ENCODE results near the gene AOPEP.

Gene AOPEP

DNA sequence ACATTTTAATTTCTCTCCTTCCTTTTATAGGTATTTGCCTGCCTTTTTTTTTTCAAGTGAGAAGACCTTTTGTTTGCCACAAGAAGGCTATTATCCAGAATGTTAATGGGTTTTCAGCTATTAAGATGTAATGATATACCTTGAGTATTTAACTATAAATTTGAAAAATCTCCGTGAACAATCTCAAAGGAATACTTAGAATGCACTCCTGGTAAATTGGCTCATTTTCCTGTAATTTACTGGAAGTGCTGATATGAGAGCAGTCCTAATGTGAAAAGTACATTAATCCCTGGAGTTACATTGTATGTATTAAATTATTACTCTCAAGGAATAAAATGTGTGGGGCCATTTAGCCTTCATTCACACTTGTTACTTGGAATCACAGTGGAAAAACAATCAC, 32.4 kb downstream of the AOPEP start:
- no peak for DNase-seq
- Histone ChIP-seq H3K27me3 (replicated peaks) (no peaks in the 10 kb centered on the region), H3K36me3 (replicated peaks) (no peaks in the 10 kb centered on the region), H3K4me3 (ENCODE audit: low read depth, low read length) (no peak overlapping the region), H3K27ac (no peak overlapping the region)
- in situ Hi-C loops (cut with HindIII; ENCODE audit: low pct_ligation_motif_present, low sequenced_read_pairs), result no loop called here
- TF ChIP-seq, protein P1, sequence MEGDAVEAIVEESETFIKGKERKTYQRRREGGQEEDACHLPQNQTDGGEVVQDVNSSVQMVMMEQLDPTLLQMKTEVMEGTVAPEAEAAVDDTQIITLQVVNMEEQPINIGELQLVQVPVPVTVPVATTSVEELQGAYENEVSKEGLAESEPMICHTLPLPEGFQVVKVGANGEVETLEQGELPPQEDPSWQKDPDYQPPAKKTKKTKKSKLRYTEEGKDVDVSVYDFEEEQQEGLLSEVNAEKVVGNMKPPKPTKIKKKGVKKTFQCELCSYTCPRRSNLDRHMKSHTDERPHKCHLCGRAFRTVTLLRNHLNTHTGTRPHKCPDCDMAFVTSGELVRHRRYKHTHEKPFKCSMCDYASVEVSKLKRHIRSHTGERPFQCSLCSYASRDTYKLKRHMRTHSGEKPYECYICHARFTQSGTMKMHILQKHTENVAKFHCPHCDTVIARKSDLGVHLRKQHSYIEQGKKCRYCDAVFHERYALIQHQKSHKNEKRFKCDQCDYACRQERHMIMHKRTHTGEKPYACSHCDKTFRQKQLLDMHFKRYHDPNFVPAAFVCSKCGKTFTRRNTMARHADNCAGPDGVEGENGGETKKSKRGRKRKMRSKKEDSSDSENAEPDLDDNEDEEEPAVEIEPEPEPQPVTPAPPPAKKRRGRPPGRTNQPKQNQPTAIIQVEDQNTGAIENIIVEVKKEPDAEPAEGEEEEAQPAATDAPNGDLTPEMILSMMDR (IDR thresholded peaks at IDR 0.05; ENCODE audit: low read depth, low read length, missing control alignments), result no peak

DNA sequence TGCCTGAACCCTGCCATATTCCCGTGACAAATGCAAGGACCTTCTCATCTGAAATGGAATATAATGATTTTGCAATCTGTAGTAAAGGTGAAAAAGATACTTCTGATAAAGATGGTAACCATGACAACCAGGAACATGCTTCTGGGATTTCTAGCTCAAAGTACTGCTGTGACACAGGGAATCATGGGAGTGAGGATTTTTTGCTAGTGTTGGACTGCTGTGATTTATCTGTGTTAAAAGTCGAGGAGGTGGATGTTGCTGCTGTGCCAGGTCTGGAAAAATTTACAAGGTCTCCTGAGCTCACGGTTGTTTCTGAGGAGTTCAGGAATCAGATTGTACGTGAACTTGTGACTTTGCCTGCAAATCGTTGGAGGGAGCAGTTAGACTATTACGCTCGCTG, 33.5 kb downstream of the AOPEP start:
- in situ Hi-C loops (cut with HindIII; ENCODE audit: low pct_ligation_motif_present, low sequenced_read_pairs), result no loop called here
- Histone ChIP-seq H3K27me3 (replicated peaks) (no peaks in the 10 kb centered on the region), H3K27ac (no peak overlapping the region), H3K4me3 (ENCODE audit: low read depth, low read length) (no peak overlapping the region), H3K36me3 (replicated peaks) (no peaks in the 10 kb centered on the region)
- TF ChIP-seq, protein P1 (IDR thresholded peaks at IDR 0.05; ENCODE audit: low read depth, low read length, missing control alignments), result no peak
- no peak for DNase-seq

DNA sequence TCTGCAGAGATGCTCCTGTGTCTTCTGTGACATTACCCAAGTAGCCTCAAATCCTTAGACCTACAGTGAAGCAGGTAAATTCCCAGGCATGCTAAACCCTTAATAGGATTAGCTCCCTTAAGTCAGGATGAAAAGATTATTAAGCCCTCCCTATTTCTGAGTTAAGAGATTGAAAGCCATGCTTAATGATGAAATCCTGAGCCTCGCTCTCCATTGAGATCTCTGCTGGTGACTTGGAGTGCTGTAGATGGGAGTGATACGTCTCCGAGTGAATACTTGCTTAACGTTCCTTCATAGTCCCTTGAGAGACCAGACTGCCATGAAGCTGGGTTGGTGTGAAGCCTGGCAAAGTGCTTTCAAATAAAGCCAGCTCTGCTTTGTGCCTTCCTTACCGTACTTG, 34.2 kb downstream of the AOPEP start:
- DNase-seq, result no peak
- in situ Hi-C loops (cut with HindIII; ENCODE audit: low pct_ligation_motif_present, low sequenced_read_pairs), result no loop called here
- Histone ChIP-seq H3K36me3 (replicated peaks) (no peaks in the 10 kb centered on the region), H3K27me3 (replicated peaks) (no peaks in the 10 kb centered on the region), H3K27ac (no peak overlapping the region), H3K4me3 (ENCODE audit: low read depth, low read length) (no peak overlapping the region)
- TF ChIP-seq, protein P1 (IDR thresholded peaks at IDR 0.05; ENCODE audit: low read depth, low read length, missing control alignments), result no peak

DNA sequence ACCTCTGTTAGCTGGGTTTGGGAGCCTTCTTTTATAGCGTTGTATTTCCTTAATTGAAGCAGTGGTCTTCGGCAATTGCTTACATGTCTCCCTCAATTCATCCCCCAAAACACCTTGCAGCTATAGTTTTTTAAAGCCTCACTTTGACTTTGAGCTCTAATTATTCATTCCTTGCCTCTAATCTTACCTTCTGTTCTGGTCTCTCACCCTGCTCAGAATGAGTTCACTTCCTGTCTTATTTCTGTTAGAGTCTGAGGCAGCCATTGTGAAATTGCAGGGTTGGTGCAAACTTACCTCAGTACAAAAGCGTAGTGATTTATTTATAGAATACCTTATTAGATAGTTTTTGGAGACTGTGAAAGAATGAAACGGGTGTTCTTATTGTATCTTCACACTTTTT, 35.0 kb downstream of the AOPEP start:
- in situ Hi-C loops (cut with HindIII; ENCODE audit: low pct_ligation_motif_present, low sequenced_read_pairs), result no loop called here
- Histone ChIP-seq H3K36me3 (replicated peaks) (no peaks in the 10 kb centered on the region), H3K27me3 (replicated peaks) (no peaks in the 10 kb centered on the region), H3K27ac (no peak overlapping the region), H3K4me3 (ENCODE audit: low read depth, low read length) (no peak overlapping the region)
- TF ChIP-seq, protein P1 (IDR thresholded peaks at IDR 0.05; ENCODE audit: low read depth, low read length, missing control alignments), result no peak
- no peak for DNase-seq

DNA sequence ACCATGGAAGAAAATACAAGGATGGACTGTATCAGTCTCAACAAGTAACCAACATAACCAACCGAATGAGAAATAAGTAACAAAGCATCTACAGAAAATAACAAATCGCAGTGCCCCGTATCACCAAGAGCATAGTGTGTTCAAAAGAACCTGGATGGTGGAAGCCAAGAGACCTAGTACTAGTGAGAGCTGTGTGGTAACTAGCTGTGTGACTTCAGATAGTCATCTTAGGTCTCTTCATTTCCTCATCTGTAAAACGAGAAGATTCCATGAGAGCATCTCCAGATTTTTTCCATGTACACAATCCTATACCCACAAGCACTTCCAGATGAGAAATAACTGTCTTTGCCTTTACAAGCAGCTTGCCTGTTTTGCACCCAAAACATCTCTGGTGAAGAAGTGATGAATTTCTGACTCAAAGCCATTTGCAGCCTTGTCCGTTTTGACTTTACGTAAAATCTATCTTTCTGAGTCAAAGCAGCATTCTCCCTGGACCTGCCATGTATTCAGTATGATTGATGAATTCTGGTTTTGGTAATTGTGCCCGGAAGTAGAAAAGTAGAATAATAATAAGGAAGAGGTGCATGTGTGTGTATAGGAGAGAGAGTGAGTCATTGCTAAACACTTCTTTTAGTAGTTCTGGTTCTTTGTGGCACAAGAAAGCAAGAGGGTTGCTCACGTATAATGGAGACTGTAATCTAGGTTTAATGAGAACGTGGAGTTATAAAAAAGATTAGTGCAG, 41.0 kb downstream of the AOPEP start:
- Histone ChIP-seq H3K36me3 (replicated peaks) (no peaks in the 10 kb centered on the region), H3K27me3 (replicated peaks) (no peaks in the 10 kb centered on the region), H3K27ac (no peak overlapping the region), H3K4me3 (ENCODE audit: low read depth, low read length) (no peak overlapping the region)
- TF ChIP-seq, protein P1 (IDR thresholded peaks at IDR 0.05; ENCODE audit: low read depth, low read length, missing control alignments), result no peak
- DNase-seq, result no peak
- in situ Hi-C loops (cut with HindIII; ENCODE audit: low pct_ligation_motif_present, low sequenced_read_pairs), result no loop called here

DNA sequence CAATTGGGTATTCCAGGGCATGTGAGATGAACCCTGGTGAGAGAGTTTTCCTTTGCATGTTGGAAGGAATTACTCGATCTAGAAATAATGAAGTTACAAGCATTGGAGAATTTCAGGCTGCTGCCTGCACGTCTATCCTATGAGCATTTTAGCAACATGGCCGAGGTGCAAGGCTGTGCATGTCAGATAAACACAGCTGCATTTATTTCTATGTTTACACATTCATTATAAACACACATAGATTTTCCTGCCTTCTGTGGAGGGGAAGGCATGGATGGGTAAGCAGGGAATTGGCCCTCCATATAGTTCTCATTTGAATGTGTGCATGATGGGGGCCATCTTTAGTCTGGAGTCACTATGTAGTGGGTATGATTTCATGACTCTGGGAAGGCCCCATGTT, 42.3 kb downstream of the AOPEP start:
- TF ChIP-seq, protein P1 (IDR thresholded peaks at IDR 0.05; ENCODE audit: low read depth, low read length, missing control alignments), result no peak
- Histone ChIP-seq H3K4me3 (ENCODE audit: low read depth, low read length) (no peak overlapping the region), H3K36me3 (replicated peaks) (no peaks in the 10 kb centered on the region), H3K27me3 (replicated peaks) (no peaks in the 10 kb centered on the region), H3K27ac (no peak overlapping the region)
- DNase-seq, result no peak
- in situ Hi-C loops (cut with HindIII; ENCODE audit: low pct_ligation_motif_present, low sequenced_read_pairs), result no loop called here

All from brain microvascular endothelial cell (primary cell).